H1 (cell line): ENCODE measurements around the gene MMP25. TPM values are rescaled to one million over a fixed set of nuclear protein-coding genes. Genes with fewer than 3 reads are reported as not detected.

Experiments used
- CTCF ChIA-PET: fragments of 300-600 bp; sonication (Branson Sonifier 250); formaldehyde crosslinking; loops from one replicate; lab custom pipeline; 2021; ENCODE audit not compliant: partially characterized antibody; lab: Charles Lee
- POLR2A ChIA-PET: fragments of 300-600 bp; sonication (Branson Sonifier 250); formaldehyde crosslinking; loops from one replicate; lab custom pipeline; 2021; ENCODE audit warnings: inconsistent platforms; ENCODE audit not compliant: partially characterized antibody; lab: Charles Lee
- DNase-seq, 2 experiments: peaks; one replicate each; pipeline versions ENCODE4 v3.0.0 to v3.0.0-alpha.2; 2010 to 2022; ENCODE audit warnings: low spot score in 2 of 2, low read depth in 1 of 2, mixed read lengths in 1 of 2
- FAIRE-seq: peaks from 2 replicates; lab custom pipeline; 2011; peaks lifted over from hg19 to GRCh38; lab: Jason Lieb, UNC
- H2AFZ ChIP-seq: 2 replicates; pipeline ENCODE4 v1.8.1; 2012; ENCODE audit warnings: low read length, inconsistent platforms
- H2AK5ac ChIP-seq: 2 replicates; pipeline ENCODE4 v1.6.1; 2013; ENCODE audit warnings: low read depth, low read length
- H2BK120ac ChIP-seq: replicated peaks from 2 replicates; pipeline ENCODE3; 2013; ENCODE audit warnings: low read depth, low read length, inconsistent platforms
- H2BK12ac ChIP-seq: 2 replicates; pipeline ENCODE4 v1.6.1; 2013; ENCODE audit warnings: low read depth, low read length
- H2BK15ac ChIP-seq: 2 replicates; pipeline ENCODE4 v1.6.1; 2013; ENCODE audit warnings: low read length
- H2BK20ac ChIP-seq: 2 replicates; pipeline ENCODE4 v1.6.1; 2013; ENCODE audit warnings: low read length
- H2BK5ac ChIP-seq: 2 replicates; pipeline ENCODE4 v1.6.1; 2013; ENCODE audit warnings: low read depth, low read length
- H3K14ac ChIP-seq: 2 replicates; pipeline ENCODE4 v1.6.1; 2013; ENCODE audit warnings: inconsistent platforms; ENCODE audit not compliant: insufficient read length
- H3K18ac ChIP-seq: 2 replicates; pipeline ENCODE4 v1.6.1; 2013; ENCODE audit warnings: low read length; ENCODE audit errors: extremely low read depth
- H3K23ac ChIP-seq: 2 replicates; pipeline ENCODE4 v1.6.1; 2013; ENCODE audit warnings: inconsistent platforms; ENCODE audit not compliant: insufficient read length
- H3K23me2 ChIP-seq: 2 replicates; pipeline ENCODE4 v1.6.1; 2013; ENCODE audit warnings: low read depth, low read length
- H3K27ac ChIP-seq: 2 replicates; pipeline ENCODE4 v1.6.1; 2011; ENCODE audit warnings: low read depth, low read length, inconsistent platforms
- H3K27me3 ChIP-seq, 4 experiments: replicated peaks in 1 of 4; 1 replicate in 1 of 4; 2 replicates in 3 of 4; pipeline versions ENCODE4 v1.6.1 to v1.8.1; 2011 to 2013; ENCODE audit warnings: low read length in 3 of 4, mild to moderate bottlenecking in 3 of 4, inconsistent platforms in 2 of 4, mixed read lengths in 2 of 4, moderate library complexity in 1 of 4; ENCODE audit not compliant: control insufficient read depth in 3 of 4, insufficient read depth in 3 of 4; ENCODE audit errors: extremely low read depth in 1 of 4
- H3K36me3 ChIP-seq, 4 experiments: 2 replicates each; pipeline versions ENCODE4 v1.6.1 to v1.8.1; 2011 to 2013; ENCODE audit warnings: mild to moderate bottlenecking in 4 of 4, low read length in 3 of 4, moderate library complexity in 2 of 4, control low read depth in 1 of 4, inconsistent platforms in 1 of 4; ENCODE audit not compliant: insufficient read depth in 4 of 4, control insufficient read depth in 2 of 4
- H3K4ac ChIP-seq: replicated peaks from 2 replicates; pipeline ENCODE3; 2013; ENCODE audit warnings: low read length, low read depth, mixed read lengths, inconsistent platforms; ENCODE audit not compliant: insufficient read length
- H3K4me1 ChIP-seq, 4 experiments: replicated peaks in 1 of 4; 1 replicate in 1 of 4; 2 replicates in 3 of 4; pipeline versions ENCODE4 v1.6.1 to v1.8.1; 2011 to 2013; ENCODE audit warnings: low read length in 3 of 4, inconsistent platforms in 2 of 4, mixed read lengths in 1 of 4; ENCODE audit not compliant: insufficient read depth in 4 of 4, control insufficient read depth in 3 of 4
- H3K4me2 ChIP-seq, 2 experiments: 2 replicates each; pipeline versions ENCODE4 v1.6.1 to v1.8.1; 2011 to 2013; ENCODE audit warnings: low read depth in 2 of 2, low read length in 2 of 2, control low read depth in 1 of 2, inconsistent platforms in 1 of 2, mild to moderate bottlenecking in 1 of 2; ENCODE audit not compliant: insufficient read depth in 1 of 2
- H3K4me3 ChIP-seq, 4 experiments: fragments of 200-600, 300-600 bp in 1 of 4; sonication (generic), shearing (Covaris generic), sonication (Bioruptor Twin) in 1 of 4; 2 replicates each; pipeline versions ENCODE4 v1.5.1 to v1.8.1; 2011 to 2016; ENCODE audit warnings: low read length in 4 of 4, low read depth in 3 of 4, control low read depth in 2 of 4, inconsistent platforms in 2 of 4, mild to moderate bottlenecking in 2 of 4, mixed read lengths in 1 of 4, moderate library complexity in 1 of 4; ENCODE audit not compliant: insufficient read depth in 2 of 4; ENCODE audit errors: extremely low read depth in 1 of 4
- H3K56ac ChIP-seq: replicated peaks from 2 replicates; pipeline ENCODE3; 2013; ENCODE audit warnings: low read depth, mild to moderate bottlenecking, mixed read lengths, low read length, inconsistent platforms; ENCODE audit not compliant: insufficient read length
- H3K79me1 ChIP-seq: 2 replicates; pipeline ENCODE4 v1.6.1; 2013; ENCODE audit warnings: low read depth, low read length, control low read depth
- H3K79me2 ChIP-seq, 2 experiments: 2 replicates each; pipeline versions ENCODE4 v1.6.1 to v1.8.1; 2012 to 2013; ENCODE audit warnings: low read length in 2 of 2, mild to moderate bottlenecking in 2 of 2, inconsistent platforms in 1 of 2; ENCODE audit not compliant: insufficient read depth in 2 of 2, control insufficient read depth in 1 of 2
- H3K9ac ChIP-seq, 4 experiments: replicated peaks in 1 of 4; 1 replicate in 1 of 4; 2 replicates in 3 of 4; pipeline versions ENCODE4 v1.6.1 to v1.8.1; 2011 to 2013; ENCODE audit warnings: low read depth in 3 of 4, low read length in 3 of 4, control low read depth in 2 of 4, mild to moderate bottlenecking in 2 of 4, moderate library complexity in 2 of 4, inconsistent platforms in 1 of 4; ENCODE audit errors: extremely low read depth in 1 of 4
- H3K9me3 ChIP-seq, 2 experiments: 2 replicates each; pipeline versions ENCODE4 v1.6.1 to v1.8.1; 2012 to 2013; ENCODE audit warnings: mild to moderate bottlenecking in 2 of 2, moderate library complexity in 2 of 2, control low read depth in 1 of 2, inconsistent platforms in 1 of 2, low read depth in 1 of 2, low read length in 1 of 2, mixed read lengths in 1 of 2; ENCODE audit not compliant: insufficient read depth in 2 of 2
- H4K20me1 ChIP-seq, 2 experiments: replicated peaks in 1 of 2; 2 replicates each; pipeline versions ENCODE3 to v1.8.1; 2011 to 2013; ENCODE audit warnings: inconsistent platforms in 2 of 2, low read length in 2 of 2, mild to moderate bottlenecking in 1 of 2; ENCODE audit not compliant: insufficient read depth in 2 of 2, control insufficient read depth in 1 of 2
- H4K5ac ChIP-seq: 2 replicates; pipeline ENCODE4 v1.6.1; 2013; ENCODE audit warnings: low read length, low read depth, mixed read lengths, inconsistent platforms; ENCODE audit not compliant: insufficient read length
- H4K8ac ChIP-seq: 2 replicates; pipeline ENCODE4 v1.8.0; 2013; ENCODE audit warnings: mild to moderate bottlenecking, moderate library complexity, low read length, inconsistent platforms; ENCODE audit not compliant: insufficient read depth; ENCODE audit errors: extremely low read depth
- H4K91ac ChIP-seq: replicated peaks from 2 replicates; pipeline ENCODE3; 2013; ENCODE audit warnings: low read length, mixed read lengths, inconsistent platforms; ENCODE audit not compliant: insufficient read length
- RAD21 ChIP-seq, 2 experiments: IDR thresholded peaks in 1 of 2; conservative IDR thresholded peaks in 1 of 2; 2 replicates each; pipeline ENCODE4 v1.6.1; 2011; ENCODE audit warnings: low read depth in 2 of 2, low read length in 2 of 2, improper control_type of control experiment in 1 of 2, inconsistent platforms in 1 of 2, mild to moderate bottlenecking in 1 of 2, moderate library complexity in 1 of 2
- WGBS, 2 experiments: shearing (Covaris generic) in 1 of 2; methylation state at CpG; one replicate each; pipeline versions ENCODE4 v1.1.6 to v1.1.7; 2013 to 2015; ENCODE audit warnings: low lambda C conversion rate in 2 of 2, mixed read lengths in 2 of 2, inconsistent platforms in 1 of 2, low coverage in 1 of 2, missing lambda C conversion rate in 1 of 2; ENCODE audit not compliant: insufficient replicate concordance in 2 of 2, insufficient coverage in 1 of 2, insufficient read length in 1 of 2; ENCODE audit errors: extremely low coverage in 1 of 2, missing lambda C conversion rate in 1 of 2; 5-methylcytosine and 5-hydroxymethylcytosine counted together
- polyA plus RNA-seq, 7 experiments: library from polyadenylated mRNA; depleted of rRNA in 3 of 7; stranded (reverse) in 5 of 7; unstranded in 2 of 7; fragments of >200 nt in 5 of 7; fragments of 200-250 nt in 2 of 7; gene quantifications; 1 replicate in 5 of 7; 2 replicates in 1 of 7; 4 replicates in 1 of 7; pipeline versions ENCODE4 v1.2.1 to v1.2.3, GENCODE V29; 2011 to 2013; ENCODE audit warnings: missing spikeins in 2 of 7, mixed read lengths in 2 of 7
- total RNA-seq: library from RNA; stranded (reverse); fragmentation: NEBNext Ultra II Directional; extraction: Animal tissue kit (Norgen Biotek cat#: 25700); gene quantifications from 2 replicates; pipeline ENCODE4 v1.2.1, GENCODE V29; 2021

Gene MMP25
- total and polyA plus RNA-seq, 2 of the 8 experiments (the other 6 are each of a cell fraction or from before 2014, with no cell fraction given): 7.7 to 26.7 TPM

- no peak for FAIRE-seq
- no peak overlapping the region for H3K9ac ChIP-seq
- no peak for TF ChIP-seq RAD21 (IDR thresholded peaks at IDR 0.05 in 1 of 2, conservative IDR thresholded peaks at IDR 0.05 in 1 of 2; ENCODE audit: low read depth in 2 of 2, low read length in 2 of 2)
- TF ChIP-seq, all 59 proteins: peak for 0
Measured at GRCh38 chr16:3073448-3073847, 27.1 kb downstream of the MMP25 start.

More at GRCh38 chr16:3073448-3073847, 27.1 kb downstream of the MMP25 start:
- Histone ChIP-seq H4K20me1 (peaks cover 0 to 4% of the 10 kb centered on the region in 2 experiments), H3K27ac (no peak overlapping the region), H4K5ac (no peak overlapping the region), H3K14ac (no peak overlapping the region), H2BK20ac (no peak overlapping the region), H3K23ac (no peak overlapping the region), H4K8ac (no peak overlapping the region), H3K56ac (no peak overlapping the region), H2BK15ac (no peak overlapping the region), H3K27me3 (no peaks in the 10 kb centered on the region; a peak in 1 of 7 replicates), H2BK120ac (no peak overlapping the region), H3K79me2 (no peaks in the 10 kb centered on the region), H3K4me1 (peaks cover 0 to 2% (median 0%) of the 10 kb centered on the region in 4 experiments; a peak in 2 of 7 replicates), H3K4ac (no peak overlapping the region), H2BK5ac (no peak overlapping the region; the same call in 1 of the 2 replicates), H3K79me1 (no peaks in the 10 kb centered on the region), H3K36me3 (no peaks in the 10 kb centered on the region), H2AK5ac (no peak overlapping the region), H3K18ac (no peak overlapping the region), H3K4me3 (no peak overlapping the region), H2AFZ (no peak overlapping the region), H3K9me3 (no peaks in the 10 kb centered on the region), H4K91ac (no peak overlapping the region), H2BK12ac (no peak overlapping the region), H3K4me2 (no peak overlapping the region), H3K23me2 (no peaks in the 10 kb centered on the region)
- DNase-seq: no peak
- POLR2A ChIA-PET: interaction anchor here (6.6 kb wide), 1 partner anchor 17 kb away, joined by 86 read pairs; no protein-coding TSS in a partner anchor
- CTCF ChIA-PET: interaction anchor here (0.6 to 0.7 kb wide), 2 partner anchors 56 to 601 kb away, joined by 3 to 6 read pairs; no protein-coding TSS in a partner anchor
- 94% methylated on average over 7 of the region's 7 CpGs; no CpG with 5 or more reads in 1 of the 2 experiments for WGBS, 2 experiments
